Sigmoid colon (tissue), 4 donors: ENCODE results near the gene PHLDB2.

Source experiments
- CTCF ChIP-seq, 4 experiments: fragments of 450-650 bp in 3 of 4; fragments of 200-600 bp in 1 of 4; IDR thresholded peaks; one replicate each; pipeline ENCODE4 v1.5.1; 2016 to 2019; ENCODE audit warnings: antibody characterized with exemption in 4 of 4, mild to moderate bottlenecking in 3 of 4, moderate library complexity in 2 of 4
- POLR2A ChIP-seq, 2 donors: fragments of 450-650 bp; IDR thresholded peaks; one replicate each; pipeline ENCODE4 v1.6.1; 2016; ENCODE audit warnings: antibody characterized with exemption in 2 of 2, mild to moderate bottlenecking in 2 of 2, moderate library complexity in 2 of 2
- POLR2AphosphoS5 ChIP-seq, 4 donors: sonication (generic); formaldehyde crosslinking; IDR thresholded peaks; one replicate each; pipeline ENCODE4 v1.6.1; 2017; ENCODE audit warnings: antibody characterized with exemption in 4 of 4

DNA sequence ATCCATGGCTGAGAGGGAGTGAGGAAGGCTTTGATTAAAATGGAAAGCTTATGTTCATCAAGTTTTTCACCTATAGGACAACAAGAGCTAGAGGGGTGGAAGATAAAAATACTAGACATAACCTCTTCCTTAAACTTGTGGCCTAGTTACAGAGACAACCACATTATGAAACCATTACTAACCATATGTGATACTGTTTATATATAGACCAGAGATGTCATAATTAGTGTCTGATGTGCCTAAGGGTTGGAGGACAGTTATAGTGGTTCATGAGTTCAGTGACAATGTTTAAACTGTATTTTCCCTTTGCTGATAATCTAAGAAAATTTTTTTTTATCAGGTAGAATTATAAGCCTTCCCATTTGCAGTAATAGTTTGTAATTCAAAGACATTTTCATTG lies 23.7 kb downstream of the PHLDB2 start:
- TF ChIP-seq CTCF (IDR thresholded peaks at IDR 0.05) (no peak), POLR2AphosphoS5 (IDR thresholded peaks at IDR 0.05) (no peak), POLR2A (IDR thresholded peaks at IDR 0.05) (no peak)
